HG03175 (cell line): Measurements from ENCODE around the gene RAD51B.
"Not testable (repeated sequence)": the region's sequence is repeated elsewhere in the genome, so short reads cannot be mapped to it uniquely, and the experiment has no call there.

Experiments
- ATAC-seq: cut with Tn5 transposase; IDR thresholded peaks from one replicate; pipeline ENCODE4 v1.9.1; 2021; ENCODE audit warnings: mild to moderate bottlenecking, moderate library complexity; ENCODE audit not compliant: unreplicated experiment

RAD51B gene

DNA sequence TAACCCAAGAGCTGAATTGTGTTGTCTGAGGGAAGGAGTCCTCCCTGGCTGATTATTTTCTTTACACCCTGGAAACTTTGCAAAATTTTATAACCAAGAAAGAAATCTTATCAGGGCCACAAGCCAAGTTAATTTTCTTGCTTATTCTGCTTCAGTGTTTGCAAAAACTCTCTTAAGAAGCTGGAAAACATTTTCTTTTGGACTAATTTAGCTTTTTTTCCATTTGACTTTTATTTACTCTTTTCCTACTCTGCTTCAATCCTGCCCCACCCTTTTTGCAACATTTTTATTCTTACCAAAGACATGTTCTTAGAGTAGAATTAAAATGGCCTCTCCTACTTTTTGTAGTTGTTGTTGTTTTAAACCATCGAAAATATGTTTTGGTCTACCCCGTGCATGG, 594.5 kb downstream of the RAD51B start:
- no peak for ATAC-seq

DNA sequence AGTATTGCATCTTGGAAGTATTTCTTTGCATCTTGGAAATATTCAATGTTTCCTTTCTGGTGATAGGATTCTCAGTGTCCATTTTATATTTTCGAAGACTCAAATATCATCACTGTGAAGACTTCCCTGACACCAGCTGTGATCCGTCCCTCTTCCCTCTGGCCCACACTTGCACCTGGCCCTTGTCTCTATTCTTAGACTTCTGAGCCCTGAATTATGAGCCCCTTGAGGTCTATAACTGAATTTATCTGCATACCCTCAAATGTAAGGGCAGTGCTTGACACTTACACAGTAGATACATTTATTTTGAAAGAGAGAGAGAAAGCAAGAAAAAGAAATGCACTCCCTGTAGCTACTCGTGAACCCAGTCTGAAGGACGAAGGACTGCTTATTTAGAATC, 596.6 kb downstream of the RAD51B start:
- no peak for ATAC-seq

DNA sequence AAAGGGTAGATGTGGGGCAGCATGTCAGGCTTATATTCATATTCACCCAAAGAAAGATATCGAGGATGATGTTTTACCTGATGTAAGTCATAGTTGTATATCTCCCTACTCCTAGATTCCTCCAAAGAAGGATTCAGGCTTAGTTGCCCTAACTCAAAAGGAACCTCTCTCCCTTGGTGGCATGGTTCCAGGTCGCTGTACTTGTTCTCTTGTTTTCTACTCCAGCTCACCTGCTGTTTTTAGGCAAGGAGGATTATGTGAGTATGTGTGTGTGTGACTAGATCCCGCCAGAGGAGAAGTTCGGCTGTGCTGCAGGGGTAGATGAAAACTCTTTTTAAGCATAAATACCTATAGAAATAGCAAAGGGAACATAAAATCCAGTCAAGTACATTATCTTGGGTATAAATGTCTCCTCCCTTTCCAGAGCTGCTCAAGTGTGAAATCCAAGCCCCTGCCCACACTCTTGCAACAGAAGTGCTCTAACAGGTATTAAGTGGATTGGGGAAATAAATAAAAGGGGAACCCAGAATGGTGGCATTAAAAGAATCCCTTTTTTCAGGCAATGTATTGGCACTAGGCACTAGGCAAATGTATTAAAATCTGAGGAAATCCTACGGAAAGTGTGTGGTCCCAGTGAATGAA, 597.6 kb downstream of the RAD51B start:
- ATAC-seq, result no peak

DNA sequence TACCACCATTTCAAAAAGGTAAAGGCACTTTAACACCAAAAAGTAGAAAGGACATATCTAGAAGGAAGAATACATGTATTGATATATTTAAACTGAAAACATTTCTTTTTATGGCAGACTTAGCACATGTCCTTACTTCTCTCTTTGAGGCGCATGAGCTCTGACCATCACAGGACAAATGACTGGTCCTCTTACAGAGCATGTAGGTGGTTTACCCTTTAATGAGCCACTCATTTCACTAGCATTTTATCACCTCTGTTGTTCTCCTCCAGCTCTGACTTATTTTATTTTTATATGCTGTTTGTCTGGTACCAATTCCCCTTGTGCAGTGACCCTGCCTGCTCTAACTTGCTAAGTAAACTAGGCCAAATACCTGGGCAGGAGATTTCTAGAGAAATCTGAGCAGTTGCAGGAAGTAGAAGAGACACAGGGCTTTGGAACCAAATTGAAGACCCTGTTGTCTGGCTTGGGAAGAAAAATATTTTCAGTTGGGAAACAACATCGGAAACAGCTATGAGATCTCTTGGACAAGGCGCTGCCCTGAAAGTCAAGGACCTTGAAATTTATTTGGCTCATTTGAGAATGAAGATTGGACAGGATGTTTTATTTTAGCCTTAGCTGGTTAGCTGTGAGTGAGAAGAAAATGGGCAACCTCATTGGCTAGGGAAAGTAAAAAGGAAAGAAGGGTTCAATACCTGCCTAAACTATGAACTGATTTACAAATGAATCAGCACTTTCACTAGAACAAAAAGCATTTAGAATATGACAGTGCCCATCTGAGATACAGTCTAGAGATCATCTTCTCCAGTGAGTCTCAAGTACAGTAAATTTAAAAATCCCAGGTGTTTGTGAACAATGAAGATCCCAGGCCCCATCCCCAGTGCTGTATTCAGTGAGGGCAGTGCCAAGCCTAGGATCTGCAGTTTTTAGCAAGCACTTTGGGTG, 598.9 kb downstream of the RAD51B start:
- ATAC-seq, result no peak

DNA sequence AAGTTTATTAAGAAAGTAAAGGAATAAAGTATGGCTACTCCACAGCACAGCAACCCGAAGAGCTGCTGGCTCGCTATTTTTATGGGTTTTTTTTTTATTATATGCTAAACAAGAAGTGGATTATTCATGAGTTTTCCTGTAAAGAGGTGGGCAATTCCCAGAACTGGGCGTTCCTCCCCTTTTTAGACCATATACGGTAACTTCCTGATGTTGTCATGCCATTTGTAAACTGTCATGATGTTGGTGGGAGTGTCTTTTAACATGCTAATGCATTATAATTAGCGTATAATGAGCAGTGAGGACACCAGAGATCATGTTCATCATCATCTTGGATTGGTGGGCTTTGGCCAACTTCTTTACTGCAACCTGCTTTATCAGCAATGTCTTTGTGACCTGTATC, 600.8 kb downstream of the RAD51B start:
- no peak for ATAC-seq

DNA sequence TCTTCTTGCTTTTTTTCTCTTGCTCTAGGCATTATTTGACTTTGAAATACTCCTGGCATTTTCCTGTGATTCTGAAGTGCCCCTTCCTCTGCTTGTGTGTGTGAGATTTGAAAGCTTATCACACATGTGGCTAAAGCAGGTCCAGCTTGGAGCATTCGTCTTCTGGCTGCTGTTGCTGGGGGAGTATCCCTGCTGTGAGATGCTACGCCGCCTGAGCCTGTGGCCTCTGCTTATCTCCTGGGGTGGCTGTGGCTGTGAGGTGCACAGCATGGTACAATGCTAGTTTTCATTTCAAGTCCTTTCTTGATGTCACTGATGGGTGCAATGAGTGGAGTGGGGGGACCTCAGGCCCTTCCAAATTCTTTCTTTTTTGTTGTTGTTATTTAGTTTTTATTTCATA, 601.5 kb downstream of the RAD51B start:
- ATAC-seq, result no peak

DNA sequence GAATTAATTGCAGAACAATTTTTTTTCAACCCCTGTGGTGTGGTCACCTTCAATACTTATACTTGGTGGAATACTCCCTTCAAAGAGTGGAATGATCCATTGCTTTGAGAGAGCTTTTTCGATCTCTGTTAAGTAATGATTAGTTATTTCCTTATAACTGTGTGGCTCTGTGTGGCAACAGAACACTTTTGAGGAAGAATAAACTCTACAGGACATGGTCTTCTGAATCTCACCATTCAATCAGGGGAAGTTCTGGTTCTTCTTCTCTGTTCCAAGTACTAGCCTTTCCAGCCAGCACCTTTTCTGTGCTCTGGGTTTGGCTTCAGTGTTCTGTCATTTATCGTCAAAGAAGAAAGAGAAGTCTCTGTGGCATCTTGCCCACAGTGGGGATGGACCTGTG, 604.1 kb downstream of the RAD51B start:
- no peak for ATAC-seq

DNA sequence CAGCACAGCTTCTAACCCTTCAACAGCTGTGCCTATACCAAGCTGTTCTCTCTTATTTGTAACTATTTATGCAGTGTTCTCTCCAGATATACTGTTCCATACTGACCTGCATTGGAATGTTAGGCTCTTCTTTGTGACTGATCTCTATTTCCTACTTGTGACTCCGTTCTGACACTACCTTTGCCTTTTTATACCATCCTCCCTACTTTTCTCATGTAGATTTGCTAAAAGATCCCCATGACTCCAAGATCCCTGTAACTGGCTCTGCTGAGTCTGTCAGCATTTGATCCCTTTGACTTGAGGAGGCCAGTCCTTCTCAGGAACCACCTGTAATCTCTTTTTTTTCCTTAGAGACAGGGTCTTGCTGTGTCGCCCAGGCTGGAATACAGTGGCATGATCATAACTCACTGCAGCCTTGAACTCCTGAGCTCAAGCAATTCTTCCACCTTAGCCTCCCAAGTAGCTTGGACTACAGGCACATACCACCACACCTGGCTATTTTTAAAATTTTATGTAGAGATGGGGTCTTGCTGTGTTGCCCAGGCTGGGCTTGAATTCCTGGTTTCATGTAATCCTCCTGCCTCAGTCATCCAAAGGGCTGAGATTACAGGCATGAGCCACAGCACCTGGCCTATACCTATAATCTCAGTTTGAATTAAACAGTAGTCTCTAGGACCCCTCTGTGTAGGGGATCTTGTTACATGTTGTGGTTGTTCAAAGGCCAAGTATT, 605.0 kb downstream of the RAD51B start:
- no peak for ATAC-seq

DNA sequence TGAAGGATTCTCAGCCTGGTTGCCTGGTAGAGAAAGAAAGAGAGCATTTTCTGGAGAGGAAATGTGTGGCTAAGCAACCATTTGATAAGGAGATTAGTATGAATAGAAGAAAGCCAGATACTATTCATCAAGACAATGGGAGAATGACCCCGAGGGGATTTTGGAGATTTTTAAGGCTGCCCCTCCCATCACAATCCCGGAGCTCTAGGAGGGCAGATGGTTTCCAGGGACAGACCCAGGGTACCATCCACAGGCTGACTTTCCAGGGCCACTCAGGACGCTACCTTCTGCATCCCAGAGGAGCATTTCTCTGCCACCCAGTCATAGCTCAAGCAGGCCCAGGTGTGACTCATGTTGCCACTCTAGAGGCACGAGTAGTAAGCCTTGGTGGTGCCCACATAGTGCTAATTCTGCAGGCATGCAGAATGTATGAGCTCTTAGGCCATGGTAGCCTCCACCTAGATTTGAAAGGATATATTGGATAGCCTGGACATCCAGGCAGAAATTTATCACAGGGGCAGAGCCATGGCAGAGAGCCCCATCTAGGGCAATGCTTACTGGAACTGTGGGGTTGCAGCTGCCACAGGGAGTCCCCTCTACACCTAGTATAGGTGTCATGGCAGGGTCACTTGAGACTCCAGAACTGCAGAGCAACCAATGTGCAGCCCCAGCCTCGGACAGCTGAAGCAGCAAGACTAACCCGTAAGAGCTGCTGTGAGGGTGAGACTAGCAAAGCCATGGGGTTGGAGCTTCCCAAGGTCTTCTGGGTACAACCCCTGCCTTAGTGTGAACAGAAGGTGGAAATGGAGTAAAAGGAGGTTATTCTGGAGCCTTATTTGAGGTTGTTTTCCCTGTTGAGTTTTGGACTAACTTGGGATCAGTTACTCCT, 607.3 kb downstream of the RAD51B start:
- no peak for ATAC-seq

DNA sequence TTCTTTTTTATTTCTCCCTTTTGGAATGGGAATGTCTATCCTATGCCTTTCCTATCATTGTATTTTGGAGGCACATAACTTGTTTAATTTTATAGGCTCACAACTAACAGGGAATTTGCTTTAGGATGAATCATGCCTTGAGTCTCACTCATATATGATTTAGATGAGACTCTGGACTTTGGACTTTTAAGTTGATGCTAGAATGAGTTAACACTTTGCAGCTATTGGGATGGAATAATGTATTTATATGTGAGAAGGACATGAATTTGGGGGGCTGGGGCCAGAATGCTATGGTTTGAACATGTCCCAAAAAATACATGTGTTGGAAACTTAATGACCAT, 607.9 kb downstream of the RAD51B start:
- no peak for ATAC-seq

DNA sequence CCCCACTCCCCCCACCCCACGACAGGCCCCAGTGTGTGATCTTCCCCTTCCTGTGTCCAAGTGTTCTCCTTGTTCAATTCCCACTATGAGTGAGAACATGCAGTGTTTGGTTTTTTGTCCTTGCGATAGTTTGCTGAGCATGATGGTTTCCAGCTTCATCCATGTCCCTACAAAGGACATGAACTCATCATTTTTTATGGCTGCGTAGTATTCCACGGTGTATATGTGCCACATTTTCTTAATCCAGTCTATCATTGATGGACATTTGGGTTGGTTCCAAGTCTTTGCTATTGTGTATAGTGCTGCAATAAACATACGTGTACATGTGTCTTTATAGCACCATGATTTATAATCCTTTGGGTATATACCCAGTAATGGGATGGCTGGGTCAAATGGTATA, 609.3 kb downstream of the RAD51B start:
- ATAC-seq, result not testable (repeated sequence)

DNA sequence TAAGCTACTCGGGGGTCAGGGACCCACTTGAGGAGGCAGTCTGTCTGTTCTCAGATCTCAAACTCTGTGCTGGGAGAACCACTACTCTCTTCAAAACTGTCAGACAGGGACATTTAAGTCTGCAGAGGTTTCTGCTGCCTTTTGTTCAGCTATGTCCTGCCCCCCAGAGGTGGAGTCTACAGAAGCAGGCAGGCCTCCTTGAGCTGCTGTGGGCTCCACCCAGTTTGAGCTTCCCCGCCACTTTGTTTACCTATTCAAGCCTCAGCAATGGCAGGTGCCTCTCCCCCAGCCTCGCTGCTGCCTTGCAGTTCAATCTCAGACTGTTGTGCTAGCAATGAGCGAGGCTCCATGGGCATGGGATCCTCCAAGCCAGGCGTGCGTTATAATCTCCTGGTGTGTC, 614.6 kb downstream of the RAD51B start:
- ATAC-seq, result not testable (repeated sequence)

DNA sequence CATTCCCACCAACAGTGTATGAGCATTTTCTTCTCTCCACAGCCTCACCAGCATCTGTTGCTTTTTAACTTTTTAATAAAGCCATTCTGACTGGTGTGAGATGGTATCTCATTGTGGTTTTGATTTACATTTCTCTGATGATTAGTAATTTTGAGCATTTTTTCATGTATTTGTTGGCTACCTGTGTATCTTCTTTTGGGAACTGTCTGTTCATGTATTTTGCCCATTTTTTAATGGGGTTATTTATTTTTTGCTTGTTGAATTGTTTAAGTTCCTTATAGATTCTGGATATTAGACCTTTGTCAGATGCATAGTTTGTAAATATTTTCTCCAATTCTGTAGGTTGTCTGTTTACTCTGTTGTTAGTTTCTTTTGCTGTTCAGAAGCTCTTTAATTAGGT, 616.1 kb downstream of the RAD51B start:
- not testable (repeated sequence) for ATAC-seq

DNA sequence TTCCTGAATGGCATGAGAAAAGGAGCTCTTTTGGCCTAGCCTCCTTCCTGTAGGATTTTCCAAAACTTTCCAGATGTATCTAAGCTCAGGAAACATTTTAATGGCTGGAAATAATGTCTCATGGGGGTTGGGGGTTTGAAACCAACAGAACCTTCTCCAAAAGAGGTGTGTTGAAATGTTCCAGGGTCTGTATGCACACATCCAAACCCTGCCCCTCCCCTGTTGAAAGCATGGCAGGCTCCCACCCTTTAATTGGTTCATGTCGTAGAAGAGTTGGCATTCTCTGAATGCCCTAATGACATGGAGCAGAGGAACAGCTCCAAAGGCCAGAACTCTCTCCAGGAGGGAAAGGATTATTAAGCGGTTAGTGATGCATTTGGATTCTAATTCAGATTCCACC, 620.1 kb downstream of the RAD51B start:
- no peak for ATAC-seq

DNA sequence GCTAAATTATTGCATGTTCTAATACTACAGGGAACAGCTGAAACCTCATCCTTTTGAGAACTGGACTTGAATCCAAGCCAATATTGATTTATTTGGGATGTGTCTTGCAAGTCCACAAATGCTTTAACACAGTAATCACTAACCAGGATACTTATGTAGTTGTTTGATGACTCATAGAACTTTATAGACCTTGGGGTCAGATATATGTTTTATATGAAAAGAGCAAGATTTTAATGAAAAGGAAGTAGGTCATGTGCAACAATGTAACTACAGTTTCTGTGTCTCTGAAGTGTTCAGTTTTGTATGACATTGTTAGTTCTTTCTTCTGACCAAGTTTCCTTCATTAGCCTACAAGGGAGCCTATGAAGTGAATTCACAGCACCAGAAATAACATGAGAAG, 621.2 kb downstream of the RAD51B start:
- ATAC-seq, result no peak

DNA sequence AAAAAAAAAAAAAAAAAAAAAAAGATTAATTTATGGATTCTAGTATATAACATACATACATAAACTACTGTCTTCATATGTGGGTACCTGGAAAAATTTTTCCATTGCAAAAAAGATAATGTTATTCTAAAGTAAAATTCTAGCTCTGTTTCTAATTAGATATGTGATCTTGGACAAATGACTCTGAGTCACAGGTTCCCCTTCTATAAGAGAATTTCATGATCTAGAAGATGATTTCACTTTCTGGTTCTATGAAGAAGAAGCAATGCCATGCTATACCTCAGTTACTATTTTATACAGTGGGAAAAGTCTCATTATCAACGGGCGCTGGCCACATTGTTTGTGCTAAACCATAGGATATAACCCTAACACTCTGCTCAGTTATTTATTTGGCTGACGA, 622.0 kb downstream of the RAD51B start:
- no peak for ATAC-seq

DNA sequence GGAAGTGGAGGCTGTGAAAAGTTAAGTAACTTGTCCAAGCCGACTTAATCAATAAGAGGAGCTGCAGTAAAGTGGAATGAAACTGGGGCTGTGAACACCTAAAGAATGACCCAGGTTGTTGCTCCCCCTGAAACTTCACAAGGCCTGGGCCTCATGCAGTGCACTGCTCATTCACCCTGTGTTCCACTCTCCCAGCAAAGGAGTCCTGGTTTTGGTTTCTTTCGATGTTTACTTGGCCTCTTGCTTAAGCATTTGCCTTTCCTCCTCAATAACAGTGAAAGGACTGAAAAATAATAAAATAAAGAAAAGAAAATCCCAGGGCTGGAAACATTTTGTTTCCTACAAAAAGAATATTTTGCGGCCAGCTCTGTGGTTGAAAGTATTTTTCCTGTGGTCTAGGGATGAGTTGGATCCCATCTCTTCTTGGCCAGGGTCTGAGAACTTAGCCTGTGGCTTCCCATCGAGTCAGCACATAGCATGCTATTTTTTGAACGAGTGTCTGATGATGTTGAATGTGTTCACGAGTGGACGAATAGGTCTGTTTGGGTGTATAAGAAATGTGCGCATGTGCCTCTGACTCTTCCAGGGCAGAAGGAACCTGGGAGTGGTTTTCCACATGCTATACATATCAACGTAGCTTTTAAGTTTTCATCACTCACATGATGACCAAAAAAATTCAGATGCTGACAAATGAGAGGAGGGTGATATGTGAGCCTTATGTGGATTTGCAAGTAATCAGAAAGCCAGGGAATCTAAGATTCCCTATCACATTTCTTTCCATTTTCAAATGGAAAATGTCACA, 623.5 kb downstream of the RAD51B start:
- no peak for ATAC-seq

DNA sequence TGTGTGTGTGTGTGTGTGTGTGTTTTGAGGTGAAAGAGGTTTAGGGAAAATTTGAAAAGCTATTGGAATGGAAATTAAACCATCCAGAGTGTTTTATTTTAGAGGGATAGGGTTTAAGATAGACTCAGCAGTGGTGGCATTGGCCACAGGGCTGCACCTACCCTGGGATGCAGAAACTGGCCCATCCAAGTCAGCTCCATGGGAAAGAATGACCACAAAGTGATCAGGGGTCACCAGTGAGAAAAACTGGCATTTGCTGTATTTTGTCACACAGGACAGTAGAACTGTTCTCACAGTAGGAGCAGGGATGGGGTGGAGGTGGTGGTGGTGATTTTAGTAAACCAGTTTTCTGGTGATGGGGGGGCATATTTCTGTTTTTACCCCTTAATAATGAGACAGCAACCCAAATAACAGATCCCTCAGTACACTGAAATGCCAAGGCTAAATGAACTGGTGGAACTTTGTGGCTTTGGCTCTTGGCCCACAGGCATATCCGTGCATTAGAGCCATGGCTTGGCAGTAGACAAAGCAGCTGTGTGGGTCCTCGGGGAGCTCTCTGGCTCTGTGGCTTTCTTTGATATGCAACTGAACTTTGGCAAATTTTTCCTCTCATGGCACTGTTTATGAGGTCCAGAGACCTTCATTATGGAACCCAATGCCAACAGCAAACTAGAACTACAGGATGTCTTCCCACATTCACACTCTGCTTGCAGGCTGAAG, 625.0 kb downstream of the RAD51B start:
- ATAC-seq, result no peak
